Measurements from ENCODE around the gene SLC5A3. TPM values are rescaled to one million over a fixed set of nuclear protein-coding genes. Genes with fewer than 3 reads are reported as not detected.

The SLC5A3 gene
- total and polyA plus RNA-seq, 2 of the 8 experiments (the other 6 are each of a cell fraction or from before 2014, with no cell fraction given) = 4.0 to 19.4 TPM

- no peak for TF ChIP-seq ATF3 (IDR thresholded peaks at IDR 0.05; ENCODE audit: insufficient read depth, low read depth, low read length)
- no peak for TF ChIP-seq YY1 (IDR thresholded peaks at IDR 0.05; ENCODE audit: low read depth, low read length)
- TF ChIP-seq HDAC6 (IDR thresholded peaks at IDR 0.05; ENCODE audit: low read depth, low read length) = no peak
- no peak for TF ChIP-seq CTBP2 (IDR thresholded peaks at IDR 0.05; ENCODE audit: borderline replicate concordance, insufficient read depth, insufficient read length, low read length)
- no peak for TF ChIP-seq NRF1 (IDR thresholded peaks at IDR 0.05; ENCODE audit: low read depth, low read length)
- TF ChIP-seq SIN3A (conservative IDR thresholded peaks at IDR 0.05 in 1 of 2, IDR thresholded peaks at IDR 0.05 in 1 of 2; ENCODE audit: low read depth in 1 of 2, low read length in 2 of 2) = no peak
- TF ChIP-seq POU5F1 (IDR thresholded peaks at IDR 0.05; ENCODE audit: low read depth, low read length) = no peak
- no peak for TF ChIP-seq CHD1 (IDR thresholded peaks at IDR 0.05; ENCODE audit: low read depth, low read length)
These were observed 4.5 kb downstream of the SLC5A3 start (continued) for GRCh38 chr21:34077888-34078287.
